Hepatocyte (in vitro differentiated cells): ENCODE data around the gene NHSL1. TPM values are rescaled to one million over a fixed set of nuclear protein-coding genes. Genes with fewer than 3 reads are reported as not detected.

ENCODE experiments used
- DNase-seq: peaks from one replicate; pipeline ENCODE4 v3.0.0-alpha.2; 2016; ENCODE audit warnings: low spot score
- H2AFZ ChIP-seq: fragments of 200-600 bp; sonication (generic); 2 replicates; pipeline ENCODE4 v1.6.0; 2016; ENCODE audit warnings: antibody characterized with exemption, mild to moderate bottlenecking
- H3K27ac ChIP-seq: fragments of 200-600 bp; sonication (generic); 2 replicates; pipeline ENCODE4 v1.5.1; 2016; ENCODE audit warnings: mild to moderate bottlenecking
- H3K27me3 ChIP-seq: fragments of 200-600 bp; sonication (generic); 2 replicates; pipeline ENCODE4 v1.6.1; 2016
- H3K36me3 ChIP-seq: fragments of 200-600 bp; sonication (generic); replicated peaks from 2 replicates; pipeline ENCODE4 v1.5.1; 2016; ENCODE audit warnings: low read depth; ENCODE audit not compliant: insufficient read depth
- H3K4me1 ChIP-seq: fragments of 200-600 bp; sonication (generic); 2 replicates; pipeline ENCODE4 v1.5.1; 2016; ENCODE audit warnings: mild to moderate bottlenecking, moderate library complexity; ENCODE audit not compliant: insufficient read depth
- H3K4me2 ChIP-seq: fragments of 200-600 bp; sonication (generic); 2 replicates; pipeline ENCODE4 v1.6.0; 2016
- H3K4me3 ChIP-seq: fragments of 200-600 bp; sonication (generic); 2 replicates; pipeline ENCODE4 v1.5.1; 2016; ENCODE audit warnings: mild to moderate bottlenecking
- H3K79me2 ChIP-seq: fragments of 200-600 bp; sonication (generic); 2 replicates; pipeline ENCODE4 v1.6.0; 2017; ENCODE audit warnings: mild to moderate bottlenecking
- H3K9me2 ChIP-seq: fragments of 200-600 bp; sonication (generic); replicated peaks from 2 replicates; pipeline ENCODE4 v1.6.0; 2017; ENCODE audit warnings: mild to moderate bottlenecking; ENCODE audit not compliant: insufficient read depth
- H3K9me3 ChIP-seq: fragments of 200-600 bp; sonication (generic); 2 replicates; pipeline ENCODE4 v1.5.1; 2016; ENCODE audit warnings: low read depth, mild to moderate bottlenecking
- H4K20me1 ChIP-seq: fragments of 200-600 bp; sonication (generic); 2 replicates; pipeline ENCODE4 v1.6.0; 2016; ENCODE audit warnings: mild to moderate bottlenecking; ENCODE audit not compliant: insufficient read depth, poor library complexity, severe bottlenecking
- CTCF ChIP-seq: fragments of 200-600 bp; sonication (generic); IDR thresholded peaks from 2 replicates; pipeline ENCODE4 v1.5.1; 2016; ENCODE audit warnings: antibody characterized with exemption, mild to moderate bottlenecking; ENCODE audit not compliant: poor library complexity
- EZH2 ChIP-seq: fragments of 200-600 bp; sonication (generic); IDR thresholded peaks from 2 replicates; pipeline ENCODE4 v1.6.1; 2016; ENCODE audit warnings: antibody characterized with exemption, mild to moderate bottlenecking, borderline replicate concordance
- EZH2phosphoT487 ChIP-seq: fragments of 200-600 bp; sonication (generic); IDR thresholded peaks from one replicate; pipeline ENCODE4 v1.6.1; 2018; ENCODE audit warnings: antibody characterized with exemption, mild to moderate bottlenecking, low read depth, moderate library complexity; ENCODE audit not compliant: unreplicated experiment, severe bottlenecking
- WGBS: methylation state at CpG from one replicate; pipeline ENCODE4 v1.1.6; 2016; ENCODE audit warnings: low lambda C conversion rate; ENCODE audit errors: missing lambda C conversion rate; 5-methylcytosine and 5-hydroxymethylcytosine counted together
- polyA plus RNA-seq: library from polyadenylated mRNA; unstranded; fragments of >200 nt; fragmentation: Nextera tagmentation; extraction: Ambion mirVana; gene quantifications from 2 replicates; pipeline ENCODE4 v1.2.1, GENCODE V29; 2016
- total RNA-seq: library from RNA; depleted of rRNA; stranded (reverse); fragments of >200 nt; gene quantifications from 2 replicates; pipeline ENCODE4 v1.2.3, GENCODE V29; 2014

Gene NHSL1
- total and polyA plus RNA-seq, 2 experiments from 2014 or later, result 39.0 to 58.0 TPM

- Histone ChIP-seq H2AFZ (no peak overlapping the region), H3K4me2 (no peak overlapping the region), H4K20me1 (no peaks in the 10 kb centered on the region), H3K9me3 (no peaks in the 10 kb centered on the region), H3K4me1 (no peaks in the 10 kb centered on the region), H3K9me2 (no peaks in the 10 kb centered on the region), H3K4me3 (no peak overlapping the region), H3K36me3 (no peaks in the 10 kb centered on the region), H3K79me2 (peaks cover 2% of the 10 kb centered on the region), H3K27me3 (no peaks in the 10 kb centered on the region), H3K27ac (no peak overlapping the region)
- DNase-seq, result no peak
- TF ChIP-seq CTCF, result no peak
- TF ChIP-seq EZH2, result no peak
- TF ChIP-seq EZH2phosphoT487, result no peak
- 94% methylated on average over 17 of the region's 19 CpGs for WGBS
Measured at GRCh38 chr6:138431256-138432062, 67.8 kb downstream of the NHSL1 start.

GRCh38 chr6:138430361-138431145, 68.7 kb downstream of the NHSL1 start:
- peaks cover 2% of the 10 kb centered on the region for H3K79me2 ChIP-seq
- no peaks in the 10 kb centered on the region for H3K4me1 ChIP-seq
- H3K9me3 ChIP-seq, result no peaks in the 10 kb centered on the region
- H3K27ac ChIP-seq, result no peak overlapping the region
- TF ChIP-seq CTCF, result no peak
- TF ChIP-seq EZH2phosphoT487, result no peak
- no peak for TF ChIP-seq EZH2
- H3K9me2 ChIP-seq, result no peaks in the 10 kb centered on the region
- no peaks in the 10 kb centered on the region for H3K27me3 ChIP-seq
- H3K4me3 ChIP-seq, result no peak overlapping the region
- 90% methylated on average over 28 of the region's 29 CpGs for WGBS
- H4K20me1 ChIP-seq, result no peaks in the 10 kb centered on the region
- H3K4me2 ChIP-seq, result no peak overlapping the region
- no peak for DNase-seq
- no peak overlapping the region for H2AFZ ChIP-seq
- H3K36me3 ChIP-seq, result no peaks in the 10 kb centered on the region

GRCh38 chr6:138429761-138430160, 69.5 kb downstream of the NHSL1 start:
- DNase-seq, result no peak
- Histone ChIP-seq H3K4me2 (peak overlapping the region; percentile 2), H4K20me1 (no peaks in the 10 kb centered on the region), H3K9me2 (no peaks in the 10 kb centered on the region), H3K27ac (peak overlapping the region; percentile 20), H3K4me3 (no peak overlapping the region), H3K79me2 (peaks cover under 1% of the 10 kb centered on the region), H2AFZ (no peak overlapping the region), H3K27me3 (no peaks in the 10 kb centered on the region), H3K4me1 (no peaks in the 10 kb centered on the region), H3K36me3 (no peaks in the 10 kb centered on the region), H3K9me3 (no peaks in the 10 kb centered on the region)
- 72% methylated on average over 12 of the region's 12 CpGs for WGBS
- TF ChIP-seq CTCF, result no peak
- no peak for TF ChIP-seq EZH2phosphoT487
- TF ChIP-seq EZH2, result no peak
